Liver (tissue), 9 donors: ENCODE data around the gene HCFC1. TPM values are rescaled to one million over a fixed set of nuclear protein-coding genes. Genes with fewer than 3 reads are reported as not detected.

Source experiments
- DNase-seq: peaks from one replicate; pipeline ENCODE4 v3.0.0-alpha.2; 2017; ENCODE audit warnings: low spot score
- H3K27ac ChIP-seq, 2 donors: one replicate each; pipeline ENCODE4 v1.7.0; 2013; ENCODE audit warnings: inconsistent platforms in 2 of 2, low read length in 2 of 2, control low read depth in 1 of 2, low read depth in 1 of 2, mild to moderate bottlenecking in 1 of 2
- H3K27me3 ChIP-seq, 4 donors: one replicate each; pipeline versions ENCODE4 v1.6.1 to v1.7.0; 2013; ENCODE audit warnings: low read length in 3 of 4, inconsistent platforms in 1 of 4, mild to moderate bottlenecking in 1 of 4, moderate library complexity in 1 of 4; ENCODE audit not compliant: control insufficient read depth in 4 of 4, insufficient read depth in 4 of 4
- H3K36me3 ChIP-seq, 4 donors: one replicate each; pipeline versions ENCODE4 v1.6.1 to v1.7.0; 2013; ENCODE audit warnings: low read length in 3 of 4, mild to moderate bottlenecking in 3 of 4, low read depth in 1 of 4, moderate library complexity in 1 of 4; ENCODE audit not compliant: control insufficient read depth in 4 of 4, insufficient read depth in 3 of 4
- H3K4me1 ChIP-seq, 4 donors: one replicate each; pipeline versions ENCODE4 v1.6.1 to v1.7.0; 2013; ENCODE audit warnings: low read length in 3 of 4, mild to moderate bottlenecking in 3 of 4, moderate library complexity in 1 of 4; ENCODE audit not compliant: control insufficient read depth in 4 of 4, insufficient read depth in 4 of 4
- H3K4me3 ChIP-seq, 3 donors: one replicate each; pipeline versions ENCODE4 v1.6.1 to v1.7.0; 2013; ENCODE audit warnings: low read length in 3 of 3, control low read depth in 1 of 3, low read depth in 1 of 3, mild to moderate bottlenecking in 1 of 3
- H3K9ac ChIP-seq, 2 donors: one replicate each; pipeline ENCODE4 v1.7.0; 2013; ENCODE audit warnings: low read length in 2 of 2, mild to moderate bottlenecking in 2 of 2, moderate library complexity in 2 of 2, control low read depth in 1 of 2, low read depth in 1 of 2
- H3K9me3 ChIP-seq, 4 donors: one replicate each; pipeline versions ENCODE4 v1.6.1 to v1.7.0; 2013; ENCODE audit warnings: low read length in 3 of 4; ENCODE audit not compliant: control insufficient read depth in 4 of 4
- EGR1 ChIP-seq, 2 donors: IDR thresholded peaks; 2 replicates each; pipeline ENCODE4 v1.6.1; 2016 to 2018; ENCODE audit warnings: antibody characterized with exemption in 2 of 2, low read depth in 2 of 2
- GABPA ChIP-seq, 2 donors: IDR thresholded peaks in 1 of 2; conservative IDR thresholded peaks in 1 of 2; 2 replicates each; pipeline ENCODE4 v1.6.1; 2016; ENCODE audit warnings: antibody characterized with exemption in 2 of 2, mild to moderate bottlenecking in 1 of 2, moderate library complexity in 1 of 2
- HNF4A ChIP-seq, 2 donors: conservative IDR thresholded peaks; 2 replicates each; pipeline ENCODE4 v1.6.1; 2016; ENCODE audit warnings: antibody characterized with exemption in 2 of 2, mild to moderate bottlenecking in 2 of 2
- HNF4G ChIP-seq: IDR thresholded peaks from 2 replicates; pipeline ENCODE4 v1.6.1; 2016; ENCODE audit warnings: antibody characterized with exemption
- JUND ChIP-seq, 2 donors: IDR thresholded peaks; 2 replicates each; pipeline ENCODE4 v1.6.1; 2016; ENCODE audit warnings: antibody characterized with exemption in 2 of 2
- NR2F2 ChIP-seq: IDR thresholded peaks from 2 replicates; pipeline ENCODE4 v1.6.1; 2016; ENCODE audit warnings: antibody characterized with exemption
- RAD21 ChIP-seq, 2 donors: IDR thresholded peaks; 2 replicates each; pipeline ENCODE4 v1.6.1; 2016; ENCODE audit warnings: antibody characterized with exemption in 2 of 2, mild to moderate bottlenecking in 2 of 2
- RXRA ChIP-seq, 2 donors: IDR thresholded peaks; 2 replicates each; pipeline ENCODE4 v1.6.1; 2017 to 2018; ENCODE audit warnings: antibody characterized with exemption in 2 of 2, mild to moderate bottlenecking in 1 of 2
- TAF1 ChIP-seq: conservative IDR thresholded peaks from 2 replicates; pipeline ENCODE4 v1.6.1; 2016; ENCODE audit warnings: antibody characterized with exemption, mild to moderate bottlenecking
- WGBS: extraction: QIAGEN DNeasy Blood & Tissue Kit; methylation state at CpG from one replicate; pipeline ENCODE4 v1.1.7; 2013; 5-methylcytosine and 5-hydroxymethylcytosine counted together
- polyA plus RNA-seq, 2 donors: library from polyadenylated mRNA; stranded (reverse) in 1 of 2; unstranded in 1 of 2; fragments of 200-250 nt in 1 of 2; fragments of >200 nt in 1 of 2; fragmentation: Nextera tagmentation in 1 of 2; extraction: Ambion mirVana in 1 of 2; gene quantifications; one replicate each; pipeline versions ENCODE4 v1.2.1 to v1.2.3, GENCODE V29; 2013 to 2015
- total RNA-seq, 2 donors: library from RNA; depleted of rRNA; stranded (reverse); fragments of >200 nt; gene quantifications; one replicate each; pipeline ENCODE4 v1.2.3, GENCODE V29; 2014
- TF ChIP-seq, protein P1 (sequence below): fragments of 150-350 bp; IDR thresholded peaks from 2 replicates; pipeline ENCODE4 v1.5.1; 2017; ENCODE audit warnings: improper control_type of control experiment, low read depth, low read length; ENCODE audit not compliant: missing input control
- TF ChIP-seq, protein P2 (sequence below): IDR thresholded peaks from 2 replicates; pipeline ENCODE4 v1.6.1; 2016; ENCODE audit warnings: antibody characterized with exemption
- TF ChIP-seq, protein P3 (sequence below): IDR thresholded peaks from 2 replicates; pipeline ENCODE4 v1.6.1; 2016; ENCODE audit warnings: antibody characterized with exemption
- donor health status: healthy.
- donor health status: healthy.
- donor health status: healthy.
- donor health status: healthy.
- donor health status: healthy.

The HCFC1 gene
- total and polyA plus RNA-seq, 4 donors: 7.9 to 26.9 (median 13.9) TPM

DNA sequence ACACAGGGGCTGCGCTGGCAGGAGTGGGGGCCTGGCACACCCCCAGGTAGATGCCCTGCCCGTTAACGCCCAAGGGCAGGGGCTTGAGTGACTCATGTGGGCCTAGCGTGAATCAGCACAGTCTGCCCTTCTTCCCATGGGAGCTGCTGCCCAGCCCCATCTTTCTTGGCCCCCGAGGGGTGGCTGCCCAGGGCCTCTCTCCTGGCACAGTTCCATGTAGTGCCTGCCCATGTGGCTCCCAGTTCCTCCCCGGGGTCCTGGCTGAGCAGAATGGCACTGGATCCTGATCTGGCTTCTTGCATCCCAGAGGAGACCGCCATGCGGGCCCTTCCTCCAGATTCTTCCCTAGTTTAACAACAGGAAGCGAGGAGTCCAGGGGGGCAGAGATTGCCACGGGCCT is 69.2 kb downstream of the HCFC1 start:
- H3K4me3 ChIP-seq: no peak overlapping the region
- WGBS: 72% methylated on average over 10 of the region's 10 CpGs
- no peak overlapping the region for H3K27ac ChIP-seq
- no peaks in the 10 kb centered on the region for H3K27me3 ChIP-seq
- no peaks in the 10 kb centered on the region for H3K9me3 ChIP-seq
- H3K4me1 ChIP-seq: peaks cover 0 to 10% (median 4%) of the 10 kb centered on the region in 4 donors
- H3K9ac ChIP-seq: no peak overlapping the region
- H3K36me3 ChIP-seq: no peaks in the 10 kb centered on the region
- DNase-seq: no peak
- no peak for TF ChIP-seq HNF4G
- TF ChIP-seq, protein P1, sequence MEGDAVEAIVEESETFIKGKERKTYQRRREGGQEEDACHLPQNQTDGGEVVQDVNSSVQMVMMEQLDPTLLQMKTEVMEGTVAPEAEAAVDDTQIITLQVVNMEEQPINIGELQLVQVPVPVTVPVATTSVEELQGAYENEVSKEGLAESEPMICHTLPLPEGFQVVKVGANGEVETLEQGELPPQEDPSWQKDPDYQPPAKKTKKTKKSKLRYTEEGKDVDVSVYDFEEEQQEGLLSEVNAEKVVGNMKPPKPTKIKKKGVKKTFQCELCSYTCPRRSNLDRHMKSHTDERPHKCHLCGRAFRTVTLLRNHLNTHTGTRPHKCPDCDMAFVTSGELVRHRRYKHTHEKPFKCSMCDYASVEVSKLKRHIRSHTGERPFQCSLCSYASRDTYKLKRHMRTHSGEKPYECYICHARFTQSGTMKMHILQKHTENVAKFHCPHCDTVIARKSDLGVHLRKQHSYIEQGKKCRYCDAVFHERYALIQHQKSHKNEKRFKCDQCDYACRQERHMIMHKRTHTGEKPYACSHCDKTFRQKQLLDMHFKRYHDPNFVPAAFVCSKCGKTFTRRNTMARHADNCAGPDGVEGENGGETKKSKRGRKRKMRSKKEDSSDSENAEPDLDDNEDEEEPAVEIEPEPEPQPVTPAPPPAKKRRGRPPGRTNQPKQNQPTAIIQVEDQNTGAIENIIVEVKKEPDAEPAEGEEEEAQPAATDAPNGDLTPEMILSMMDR: no peak
- no peak for TF ChIP-seq EGR1 (IDR thresholded peaks at IDR 0.05; ENCODE audit: low read depth in 2 of 2)
- no peak for TF ChIP-seq NR2F2

DNA sequence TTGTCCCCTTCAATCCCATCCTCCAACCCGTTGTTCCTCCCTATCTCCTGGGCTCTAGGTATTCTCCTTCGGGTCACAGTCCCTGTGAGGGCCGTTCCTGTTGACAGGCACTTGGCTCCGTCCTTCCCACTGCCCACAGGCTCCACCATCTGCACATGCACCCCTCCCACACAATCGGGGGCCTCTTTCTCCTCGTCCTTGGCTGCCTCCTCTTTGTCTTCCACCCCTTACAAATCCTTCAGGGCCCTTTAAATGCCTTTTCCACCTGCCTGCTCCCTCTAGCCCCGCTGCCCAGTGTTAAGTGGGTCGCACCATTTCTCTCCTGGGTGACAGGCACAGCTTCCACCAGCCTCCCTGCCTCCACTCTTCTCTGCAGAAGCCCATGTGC is 69.9 kb downstream of the HCFC1 start:
- no peak for TF ChIP-seq HNF4A (conservative IDR thresholded peaks at IDR 0.05)
- TF ChIP-seq, protein P2, sequence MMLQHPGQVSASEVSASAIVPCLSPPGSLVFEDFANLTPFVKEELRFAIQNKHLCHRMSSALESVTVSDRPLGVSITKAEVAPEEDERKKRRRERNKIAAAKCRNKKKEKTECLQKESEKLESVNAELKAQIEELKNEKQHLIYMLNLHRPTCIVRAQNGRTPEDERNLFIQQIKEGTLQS: no peak
- TF ChIP-seq, protein P3, sequence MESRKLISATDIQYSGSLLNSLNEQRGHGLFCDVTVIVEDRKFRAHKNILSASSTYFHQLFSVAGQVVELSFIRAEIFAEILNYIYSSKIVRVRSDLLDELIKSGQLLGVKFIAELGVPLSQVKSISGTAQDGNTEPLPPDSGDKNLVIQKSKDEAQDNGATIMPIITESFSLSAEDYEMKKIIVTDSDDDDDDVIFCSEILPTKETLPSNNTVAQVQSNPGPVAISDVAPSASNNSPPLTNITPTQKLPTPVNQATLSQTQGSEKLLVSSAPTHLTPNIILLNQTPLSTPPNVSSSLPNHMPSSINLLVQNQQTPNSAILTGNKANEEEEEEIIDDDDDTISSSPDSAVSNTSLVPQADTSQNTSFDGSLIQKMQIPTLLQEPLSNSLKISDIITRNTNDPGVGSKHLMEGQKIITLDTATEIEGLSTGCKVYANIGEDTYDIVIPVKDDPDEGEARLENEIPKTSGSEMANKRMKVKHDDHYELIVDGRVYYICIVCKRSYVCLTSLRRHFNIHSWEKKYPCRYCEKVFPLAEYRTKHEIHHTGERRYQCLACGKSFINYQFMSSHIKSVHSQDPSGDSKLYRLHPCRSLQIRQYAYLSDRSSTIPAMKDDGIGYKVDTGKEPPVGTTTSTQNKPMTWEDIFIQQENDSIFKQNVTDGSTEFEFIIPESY: no peak
- no peak for TF ChIP-seq EGR1 (IDR thresholded peaks at IDR 0.05; ENCODE audit: low read depth in 2 of 2)
- TF ChIP-seq JUND (IDR thresholded peaks at IDR 0.05): no peak
- TF ChIP-seq RXRA (IDR thresholded peaks at IDR 0.05): no peak
- TF ChIP-seq, protein P1: no peak
- TF ChIP-seq RAD21 (IDR thresholded peaks at IDR 0.05): no peak
- TF ChIP-seq TAF1: no peak
- TF ChIP-seq HNF4G: no peak
- TF ChIP-seq GABPA (IDR thresholded peaks at IDR 0.05 in 1 of 2, conservative IDR thresholded peaks at IDR 0.05 in 1 of 2): no peak
- Histone ChIP-seq H3K27me3 (no peaks in the 10 kb centered on the region), H3K27ac (no peak overlapping the region), H3K9ac (no peak overlapping the region), H3K36me3 (no peaks in the 10 kb centered on the region), H3K9me3 (no peaks in the 10 kb centered on the region), H3K4me1 (peaks cover 0 to 10% (median 4%) of the 10 kb centered on the region in 4 donors), H3K4me3 (no peak overlapping the region)
- WGBS: 55% methylated on average over 8 of the region's 8 CpGs
- no peak for DNase-seq
